Trophoblast cell (in vitro differentiated cells and primary cell): ENCODE data around the gene MYB.

ENCODE experiments used
- DNase-seq, 2 donors: peaks; one replicate each; pipeline ENCODE4 v3.0.0-alpha.2; 2016
- H2AFZ ChIP-seq: 2 replicates; pipeline ENCODE4 v1.6.1; 2013; ENCODE audit warnings: low read length, moderate library complexity, mild to moderate bottlenecking; ENCODE audit not compliant: insufficient read depth, poor library complexity
- H2AK5ac ChIP-seq: 2 replicates; pipeline ENCODE4 v1.6.1; 2013; ENCODE audit warnings: mild to moderate bottlenecking, low read length
- H2BK120ac ChIP-seq: 2 replicates; pipeline ENCODE4 v1.6.1; 2013; ENCODE audit warnings: low read length, mild to moderate bottlenecking, moderate library complexity; ENCODE audit not compliant: insufficient read depth, poor library complexity
- H2BK12ac ChIP-seq: 2 replicates; pipeline ENCODE4 v1.6.1; 2013; ENCODE audit warnings: mild to moderate bottlenecking, low read length, moderate library complexity
- H2BK5ac ChIP-seq: 2 replicates; pipeline ENCODE4 v1.6.1; 2013; ENCODE audit warnings: low read length, low read depth, moderate library complexity, mild to moderate bottlenecking; ENCODE audit not compliant: poor library complexity
- H3K14ac ChIP-seq: 2 replicates; pipeline ENCODE4 v1.6.1; 2013; ENCODE audit warnings: mild to moderate bottlenecking, low read length
- H3K18ac ChIP-seq: 2 replicates; pipeline ENCODE4 v1.6.1; 2013; ENCODE audit warnings: mild to moderate bottlenecking, low read length
- H3K23ac ChIP-seq: 2 replicates; pipeline ENCODE4 v1.6.1; 2013; ENCODE audit warnings: low read length
- H3K27ac ChIP-seq: 2 replicates; pipeline ENCODE4 v1.5.1; 2013; ENCODE audit warnings: low read depth, mild to moderate bottlenecking, inconsistent platforms, low read length, moderate library complexity
- H3K27me3 ChIP-seq: 2 replicates; pipeline ENCODE4 v1.6.1; 2013; ENCODE audit warnings: inconsistent platforms, mild to moderate bottlenecking, low read length, moderate library complexity; ENCODE audit not compliant: insufficient read depth
- H3K36me3 ChIP-seq, 2 experiments: 1 replicate in 1 of 2; 2 replicates in 1 of 2; pipeline ENCODE4 v1.6.1; 2013; ENCODE audit warnings: low read length in 2 of 2, mild to moderate bottlenecking in 2 of 2, moderate library complexity in 1 of 2; ENCODE audit not compliant: insufficient read depth in 2 of 2, control insufficient read depth in 1 of 2
- H3K4ac ChIP-seq: 2 replicates; pipeline ENCODE4 v1.6.1; 2013; ENCODE audit warnings: low read depth, mild to moderate bottlenecking, low read length, moderate library complexity
- H3K4me1 ChIP-seq, 2 experiments: 1 replicate in 1 of 2; 2 replicates in 1 of 2; pipeline ENCODE4 v1.6.1; 2013; ENCODE audit warnings: low read length in 2 of 2, mild to moderate bottlenecking in 2 of 2, moderate library complexity in 1 of 2; ENCODE audit not compliant: insufficient read depth in 2 of 2, control insufficient read depth in 1 of 2
- H3K4me2 ChIP-seq: 2 replicates; pipeline ENCODE4 v1.6.1; 2013; ENCODE audit warnings: inconsistent platforms, mild to moderate bottlenecking, low read length, moderate library complexity
- H3K4me3 ChIP-seq: 2 replicates; pipeline ENCODE4 v1.5.1; 2013; ENCODE audit warnings: mild to moderate bottlenecking, low read depth, low read length, inconsistent platforms
- H3K79me1 ChIP-seq: one replicate; pipeline ENCODE4 v1.6.1; 2013; ENCODE audit warnings: low read length
- H3K79me2 ChIP-seq: 2 replicates; pipeline ENCODE4 v1.6.1; 2013; ENCODE audit warnings: low read length, mild to moderate bottlenecking; ENCODE audit not compliant: control insufficient read depth, insufficient read depth, poor library complexity
- H3K9ac ChIP-seq: 2 replicates; pipeline ENCODE4 v1.6.1; 2013; ENCODE audit warnings: mild to moderate bottlenecking, low read length
- H3K9me3 ChIP-seq: 2 replicates; pipeline ENCODE4 v1.6.1; 2013; ENCODE audit warnings: low read depth, mild to moderate bottlenecking, control low read depth, inconsistent platforms, low read length; ENCODE audit not compliant: insufficient read depth
- H4K12ac ChIP-seq: 2 replicates; pipeline ENCODE4 v1.6.1; 2013; ENCODE audit warnings: low read depth, mild to moderate bottlenecking, low read length, moderate library complexity
- H4K8ac ChIP-seq: 2 replicates; pipeline ENCODE4 v1.6.1; 2013; ENCODE audit warnings: low read depth, mild to moderate bottlenecking, low read length, moderate library complexity
- H4K91ac ChIP-seq: one replicate; pipeline ENCODE4 v1.6.1; 2013; ENCODE audit warnings: low read depth, mild to moderate bottlenecking, low read length, moderate library complexity
- WGBS: extraction: QIAGEN DNeasy Blood & Tissue Kit; methylation state at CpG from one replicate; pipeline ENCODE4 v1.1.7; 2013; ENCODE audit warnings: missing lambda C conversion rate; ENCODE audit not compliant: insufficient read length, insufficient coverage; ENCODE audit errors: extremely low coverage; 5-methylcytosine and 5-hydroxymethylcytosine counted together

MYB gene

GRCh38 chr6:135179920-135180541, 1.1 kb upstream of the MYB start:
- Histone ChIP-seq H4K91ac (no peak overlapping the region), H3K27me3 (peaks cover 30% of the 10 kb centered on the region), H3K14ac (no peak overlapping the region), H4K12ac (no peak overlapping the region), H3K36me3 (no peaks in the 10 kb centered on the region), H2BK5ac (no peak overlapping the region), H3K18ac (no peak overlapping the region), H2BK120ac (no peak overlapping the region), H4K8ac (no peak overlapping the region), H2AK5ac (no peak overlapping the region), H3K27ac (no peak overlapping the region), H2AFZ (no peak overlapping the region), H3K79me2 (no peaks in the 10 kb centered on the region), H3K23ac (no peak overlapping the region), H3K79me1 (no peaks in the 10 kb centered on the region), H3K9me3 (peaks cover 4% of the 10 kb centered on the region), H3K4me3 (no peak overlapping the region), H3K4me2 (peak overlapping the region; percentile 100), H3K9ac (no peak overlapping the region), H3K4ac (no peak overlapping the region), H2BK12ac (no peak overlapping the region), H3K4me1 (peaks cover 10 to 16% of the 10 kb centered on the region in 2 experiments)
- no CpG with 5 or more reads among the region's 16 CpGs for WGBS
- no peak for DNase-seq

GRCh38 chr6:135181333-135182070, 394 bp downstream of the MYB start:
- Histone ChIP-seq H4K12ac (no peak overlapping the region), H3K4me2 (peak overlapping the region; percentile 100), H2BK120ac (no peak overlapping the region), H3K27ac (no peak overlapping the region), H2AK5ac (no peak overlapping the region), H3K18ac (no peak overlapping the region), H3K4ac (no peak overlapping the region), H3K23ac (no peak overlapping the region), H4K8ac (no peak overlapping the region), H2AFZ (no peak overlapping the region), H3K9me3 (peaks cover 4% of the 10 kb centered on the region), H2BK12ac (no peak overlapping the region), H3K4me3 (peak overlapping the region; percentile 82), H3K9ac (peak overlapping the region; percentile 78), H3K4me1 (peaks cover 10 to 16% of the 10 kb centered on the region in 2 experiments), H4K91ac (peak overlapping the region; percentile 0), H3K36me3 (no peaks in the 10 kb centered on the region), H3K79me1 (no peaks in the 10 kb centered on the region), H3K27me3 (peaks cover 30% of the 10 kb centered on the region), H3K79me2 (no peaks in the 10 kb centered on the region), H2BK5ac (no peak overlapping the region), H3K14ac (no peak overlapping the region)
- DNase-seq = peak in 1 of 2 donors; percentile 35
- WGBS = no CpG with 5 or more reads among the region's 62 CpGs

- Histone ChIP-seq H3K79me2 (no peaks in the 10 kb centered on the region), H3K4me1 (peaks cover 10 to 16% of the 10 kb centered on the region in 2 experiments), H4K91ac (no peak overlapping the region), H2BK12ac (no peak overlapping the region), H3K23ac (no peak overlapping the region), H3K9me3 (peaks cover 4% of the 10 kb centered on the region), H3K4me3 (peak overlapping the region; percentile 57), H2AFZ (peak overlapping the region; percentile 45), H3K27me3 (peaks cover 30% of the 10 kb centered on the region), H2BK5ac (no peak overlapping the region), H3K4me2 (peak overlapping the region; percentile 100), H3K4ac (no peak overlapping the region), H2BK120ac (no peak overlapping the region), H2AK5ac (no peak overlapping the region), H3K36me3 (no peaks in the 10 kb centered on the region), H3K14ac (no peak overlapping the region), H4K8ac (no peak overlapping the region), H3K9ac (no peak overlapping the region), H4K12ac (no peak overlapping the region), H3K27ac (no peak overlapping the region), H3K79me1 (no peaks in the 10 kb centered on the region), H3K18ac (no peak overlapping the region)
- WGBS = no CpG with 5 or more reads among the region's 78 CpGs
- DNase-seq = peak in 1 of 2 donors; percentile 46
These were observed 1.2 kb downstream of the MYB start for GRCh38 chr6:135182071-135183001.

GRCh38 chr6:135183002-135183531, 2.0 kb downstream of the MYB start:
- peak overlapping the region; percentile 100 for H3K4me2 ChIP-seq
- H3K27ac ChIP-seq = no peak overlapping the region
- no peak overlapping the region for H2AFZ ChIP-seq
- no peak overlapping the region for H2BK12ac ChIP-seq
- H3K9ac ChIP-seq = no peak overlapping the region
- no peak overlapping the region for H2AK5ac ChIP-seq
- H3K79me2 ChIP-seq = no peaks in the 10 kb centered on the region
- H3K9me3 ChIP-seq = peaks cover 4% of the 10 kb centered on the region
- H3K4ac ChIP-seq = no peak overlapping the region
- no peak overlapping the region for H2BK120ac ChIP-seq
- H3K4me1 ChIP-seq = peaks cover 10 to 16% of the 10 kb centered on the region in 2 experiments
- H3K14ac ChIP-seq = no peak overlapping the region
- H4K91ac ChIP-seq = no peak overlapping the region
- no CpG with 5 or more reads among the region's 32 CpGs for WGBS
- no peak overlapping the region for H3K18ac ChIP-seq
- no peak overlapping the region for H3K4me3 ChIP-seq
- H4K12ac ChIP-seq = no peak overlapping the region
- H3K27me3 ChIP-seq = peaks cover 30% of the 10 kb centered on the region
- no peaks in the 10 kb centered on the region for H3K36me3 ChIP-seq
- H4K8ac ChIP-seq = no peak overlapping the region
- no peaks in the 10 kb centered on the region for H3K79me1 ChIP-seq
- DNase-seq = peak; percentile 25 to 61
- H2BK5ac ChIP-seq = no peak overlapping the region
- no peak overlapping the region for H3K23ac ChIP-seq
